K562 (cell line): ENCODE measurements around the gene GPR137C.

Experiments used
- CTCF ChIP-seq, 3 experiments: IDR thresholded peaks in 2 of 3; conservative IDR thresholded peaks in 1 of 3; 2 replicates each; pipeline ENCODE4 v1.5.1; 2011 to 2012; ENCODE audit warnings: low read length in 3 of 3, mild to moderate bottlenecking in 3 of 3, control low read depth in 2 of 3, improper control_type of control experiment in 1 of 3, inconsistent platforms in 1 of 3, low read depth in 1 of 3, mixed read lengths in 1 of 3, moderate library complexity in 1 of 3; ENCODE audit not compliant: insufficient read depth in 2 of 3
- MYBL2 ChIP-seq, 2 experiments: fragments of 450-650 bp in 1 of 2; sonication (generic) in 1 of 2; formaldehyde crosslinking in 1 of 2; IDR thresholded peaks; 2 replicates each; pipeline versions ENCODE4 v1.6.1 to v1.8.1; 2017 to 2022; ENCODE audit warnings: borderline replicate concordance in 1 of 2, inconsistent platforms in 1 of 2, low read depth in 1 of 2, mild to moderate bottlenecking in 1 of 2, missing genetic modification reagents in 1 of 2, moderate library complexity in 1 of 2
- PTRF ChIP-seq: fragments of 450-650 bp; IDR thresholded peaks from 2 replicates; pipeline ENCODE4 v1.6.1; 2016; ENCODE audit warnings: mild to moderate bottlenecking, missing genetic modification characterization, missing compliant biosample characterization
- REST ChIP-seq, 2 experiments: fragments of 450-650 bp; formaldehyde crosslinking in 1 of 2; IDR thresholded peaks; 2 replicates each; pipeline versions ENCODE4 v1.4.0 to v1.6.1; 2014 to 2020; ENCODE audit warnings: mild to moderate bottlenecking in 2 of 2, borderline replicate concordance in 1 of 2, low read depth in 1 of 2
- SREBF1 ChIP-seq: fragments of 150-350 bp; IDR thresholded peaks from 2 replicates; pipeline ENCODE4 v1.6.1; 2014; ENCODE audit warnings: antibody characterized with exemption, low read depth, low read length, borderline replicate concordance
- TGIF2 ChIP-seq: sonication (generic); formaldehyde crosslinking; IDR thresholded peaks from 2 replicates; pipeline ENCODE4 v1.8.1; 2022; ENCODE audit warnings: mild to moderate bottlenecking, missing genetic modification reagents, moderate library complexity

GRCh38 chr14:52683985-52684520, 131.4 kb downstream of the GPR137C start:
- TF ChIP-seq REST (IDR thresholded peaks at IDR 0.05; ENCODE audit: borderline replicate concordance) (no peak), REST (CRISPR knock-in tag; IDR thresholded peaks at IDR 0.05; ENCODE audit: low read depth) (no peak), MYBL2 (IDR thresholded peaks at IDR 0.05; ENCODE audit: low read depth) (no peak), MYBL2 (CRISPR knock-in tag; IDR thresholded peaks at IDR 0.05; ENCODE audit: borderline replicate concordance) (no peak), TGIF2 (CRISPR knock-in tag) (no peak), SREBF1 (no peak), PTRF (tag) (no peak), CTCF (IDR thresholded peaks at IDR 0.05 in 2 of 3, conservative IDR thresholded peaks at IDR 0.05 in 1 of 3; ENCODE audit: insufficient read depth in 2 of 3, low read depth in 1 of 3, low read length in 3 of 3) (no peak)
